HepG2 (cell line): Measurements from ENCODE around the gene PHB1. TPM values are rescaled to one million over a fixed set of nuclear protein-coding genes. Genes with fewer than 3 reads are reported as not detected.

Experiments used
- ATAC-seq: fragments of 200-7000 bp; cut with Tn5 transposase; 3 replicates; pipeline ENCODE4 v1.9.1; 2020; ENCODE audit warnings: mild to moderate bottlenecking, moderate library complexity
- BruUV-seq: library from RNA; stranded (reverse); fragments of 400-500 nt; replicated peaks from 2 replicates; lab custom pipeline; 2021; lab: Mats Ljungman, UMichigan
- CTCF ChIA-PET: fragments of 300-600 bp; formaldehyde crosslinking; extraction: SDS; loops from one replicate; lab custom pipeline; 2021; ENCODE audit warnings: low total read pairs, inconsistent platforms, low intra/inter-chr PET ratio; lab: Yijun Ruan, JAX
- POLR2A ChIA-PET: fragments of 350-600 bp; sonication (Branson Sonifier 250); formaldehyde crosslinking; loops from one replicate; lab custom pipeline; 2020; ENCODE audit warnings: antibody characterized with exemption, inconsistent platforms; lab: Yijun Ruan, JAX
- DNase-seq: peaks from one replicate; pipeline ENCODE4 v3.0.0-alpha.2; 2015; ENCODE audit warnings: low spot score
- FAIRE-seq: peaks from 3 replicates; lab custom pipeline; 2011; peaks lifted over from hg19 to GRCh38; lab: Jason Lieb, UNC
- H2AFZ ChIP-seq: one replicate; pipeline ENCODE4 v1.6.1; 2011; ENCODE audit warnings: low read length, inconsistent platforms
- H3K27ac ChIP-seq: fragments of 300-600 bp; 3 replicates; pipeline ENCODE4 v1.8.0; 2011; ENCODE audit warnings: mixed run types, mild to moderate bottlenecking, mixed read lengths, low read length, inconsistent platforms; ENCODE audit not compliant: insufficient read depth; ENCODE audit errors: extremely low read length
- H3K27me3 ChIP-seq, 2 experiments: fragments of 200-600 bp in 1 of 2; 2 replicates in 1 of 2; 3 replicates in 1 of 2; pipeline versions ENCODE4 v1.6.0 to v1.8.0; 2011; ENCODE audit warnings: low read length in 2 of 2, mild to moderate bottlenecking in 2 of 2, moderate library complexity in 2 of 2, inconsistent platforms in 1 of 2; ENCODE audit not compliant: insufficient read depth in 2 of 2, control insufficient read depth in 1 of 2
- H3K36me3 ChIP-seq, 2 experiments: fragments of 200-600 bp in 1 of 2; replicated peaks in 1 of 2; 2 replicates in 1 of 2; 3 replicates in 1 of 2; pipeline versions ENCODE4 v1.5.1 to v1.8.0; 2011; ENCODE audit warnings: low read length in 2 of 2, inconsistent platforms in 1 of 2; ENCODE audit not compliant: insufficient read depth in 2 of 2, control insufficient read depth in 1 of 2
- H3K4me1 ChIP-seq: 2 replicates; pipeline ENCODE4 v1.5.1; 2012; ENCODE audit warnings: low read length, inconsistent platforms; ENCODE audit not compliant: insufficient read depth
- H3K4me2 ChIP-seq: 2 replicates; pipeline ENCODE4 v1.6.0; 2011; ENCODE audit warnings: low read depth, low read length, inconsistent platforms
- H3K4me3 ChIP-seq, 3 experiments: fragments of 200-600 bp in 1 of 3; sonication (generic), shearing (Covaris generic) in 1 of 3; replicated peaks in 1 of 3; 2 replicates each; pipeline ENCODE4 v1.5.1; 2011 to 2016; ENCODE audit warnings: low read length in 3 of 3, inconsistent platforms in 2 of 3, low read depth in 2 of 3, mild to moderate bottlenecking in 2 of 3, control low read depth in 1 of 3, mixed read lengths in 1 of 3; ENCODE audit not compliant: insufficient read depth in 1 of 3
- H3K79me2 ChIP-seq: one replicate; pipeline ENCODE4 v1.6.1; 2011; ENCODE audit warnings: low read length, inconsistent platforms; ENCODE audit not compliant: insufficient read depth
- H3K9ac ChIP-seq: 2 replicates; pipeline ENCODE4 v1.6.0; 2011; ENCODE audit warnings: mild to moderate bottlenecking, low read depth, low read length, inconsistent platforms; ENCODE audit not compliant: insufficient read depth
- H3K9me3 ChIP-seq: 2 replicates; pipeline ENCODE4 v1.5.1; 2012; ENCODE audit warnings: mild to moderate bottlenecking, low read length
- H4K20me1 ChIP-seq: 2 replicates; pipeline ENCODE4 v1.6.0; 2011; ENCODE audit warnings: inconsistent platforms, mild to moderate bottlenecking, low read length, moderate library complexity; ENCODE audit not compliant: insufficient read depth
- FOXM1 ChIP-seq: sonication (generic); formaldehyde crosslinking; IDR thresholded peaks from 2 replicates; pipeline ENCODE4 v1.5.0; 2020; ENCODE audit warnings: missing genetic modification reagents
- HNF4A ChIP-seq: sonication (generic); formaldehyde crosslinking; IDR thresholded peaks from 2 replicates; pipeline ENCODE4 v1.4.0; 2020; ENCODE audit warnings: missing genetic modification reagents
- HNF4G ChIP-seq, 2 experiments: sonication (generic) in 1 of 2; formaldehyde crosslinking in 1 of 2; IDR thresholded peaks; 2 replicates each; pipeline versions ENCODE4 v1.4.0 to v1.6.1; 2011 to 2020; ENCODE audit warnings: borderline replicate concordance in 2 of 2, low read depth in 2 of 2, mild to moderate bottlenecking in 2 of 2, low read length in 1 of 2, missing genetic modification reagents in 1 of 2, moderate library complexity in 1 of 2
- TMF1 ChIP-seq: sonication (generic); formaldehyde crosslinking; IDR thresholded peaks from 2 replicates; pipeline ENCODE4 v1.8.1; 2022; ENCODE audit warnings: low read depth, missing genetic modification reagents
- ZBTB42 ChIP-seq: sonication (generic); formaldehyde crosslinking; IDR thresholded peaks from 2 replicates; pipeline ENCODE4 v1.5.0; 2020; ENCODE audit warnings: mild to moderate bottlenecking, missing genetic modification reagents
- ZNF33B ChIP-seq: sonication (generic); formaldehyde crosslinking; IDR thresholded peaks from 2 replicates; pipeline ENCODE4 v1.5.1; 2020; ENCODE audit warnings: mild to moderate bottlenecking, missing genetic modification reagents
- ZNF619 ChIP-seq: sonication (generic); formaldehyde crosslinking; IDR thresholded peaks from 2 replicates; pipeline ENCODE4 v1.4.0; 2020; ENCODE audit warnings: mild to moderate bottlenecking, missing genetic modification reagents
- ZSCAN31 ChIP-seq: sonication (generic); formaldehyde crosslinking; IDR thresholded peaks from 2 replicates; pipeline ENCODE4 v1.5.0; 2020; ENCODE audit warnings: low read depth, mild to moderate bottlenecking, missing genetic modification reagents
- WGBS: methylation state at CpG from one replicate; pipeline ENCODE4 v1.1.6; 2017; ENCODE audit warnings: low lambda C conversion rate; 5-methylcytosine and 5-hydroxymethylcytosine counted together
- in situ Hi-C: cut with HindIII; loops from 2 replicates; pipeline ENCODE4 v1.10.0; 2017; ENCODE audit warnings: low pct_unique_long_range_greater_than_20kb; ENCODE audit not compliant: extremely low pct_ligation_motif_present
- intact Hi-C: fragments of 100-400 bp; cut with micrococcal nuclease; formaldehyde crosslinking; loops from one replicate; pipeline ENCODE4 v1.10.0; 2022; ENCODE audit not compliant: unreplicated experiment
- polyA plus RNA-seq, 8 experiments: library from polyadenylated mRNA; depleted of rRNA in 3 of 8; stranded (reverse) in 7 of 8; unstranded in 1 of 8; fragments of >200 nt; fragmentation: Illumina TruSeq in 4 of 8; extraction: Trizol in 4 of 8; gene quantifications; 2 replicates each; pipeline versions ENCODE4 v1.2.1 to v1.2.3, GENCODE V29; 2011 to 2016; ENCODE audit warnings: low read depth in 4 of 8, missing spikeins in 1 of 8, mixed read lengths in 1 of 8; ENCODE audit not compliant: insufficient read depth in 1 of 8
- total RNA-seq, 5 experiments: library from RNA; depleted of rRNA; stranded (reverse); fragments of >200 nt; fragmentation: Illumina TruSeq; extraction: Trizol; gene quantifications; 2 replicates each; pipeline ENCODE4 v1.2.3, GENCODE V29; 2016; ENCODE audit warnings: low read depth in 1 of 5
- TF ChIP-seq, protein P1 (sequence below), 2 experiments: sonication (generic) in 1 of 2; formaldehyde crosslinking in 1 of 2; IDR thresholded peaks; 2 replicates each; pipeline versions ENCODE4 v1.4.0 to v1.6.1; 2016 to 2020; ENCODE audit warnings: borderline replicate concordance in 1 of 2, low read depth in 1 of 2, mild to moderate bottlenecking in 1 of 2, missing genetic modification reagents in 1 of 2

Gene PHB1
- total and polyA plus RNA-seq, 2 of the 13 experiments (the other 11 are each of a cell fraction or from before 2014, with no cell fraction given) = 515 to 688 TPM

DNA sequence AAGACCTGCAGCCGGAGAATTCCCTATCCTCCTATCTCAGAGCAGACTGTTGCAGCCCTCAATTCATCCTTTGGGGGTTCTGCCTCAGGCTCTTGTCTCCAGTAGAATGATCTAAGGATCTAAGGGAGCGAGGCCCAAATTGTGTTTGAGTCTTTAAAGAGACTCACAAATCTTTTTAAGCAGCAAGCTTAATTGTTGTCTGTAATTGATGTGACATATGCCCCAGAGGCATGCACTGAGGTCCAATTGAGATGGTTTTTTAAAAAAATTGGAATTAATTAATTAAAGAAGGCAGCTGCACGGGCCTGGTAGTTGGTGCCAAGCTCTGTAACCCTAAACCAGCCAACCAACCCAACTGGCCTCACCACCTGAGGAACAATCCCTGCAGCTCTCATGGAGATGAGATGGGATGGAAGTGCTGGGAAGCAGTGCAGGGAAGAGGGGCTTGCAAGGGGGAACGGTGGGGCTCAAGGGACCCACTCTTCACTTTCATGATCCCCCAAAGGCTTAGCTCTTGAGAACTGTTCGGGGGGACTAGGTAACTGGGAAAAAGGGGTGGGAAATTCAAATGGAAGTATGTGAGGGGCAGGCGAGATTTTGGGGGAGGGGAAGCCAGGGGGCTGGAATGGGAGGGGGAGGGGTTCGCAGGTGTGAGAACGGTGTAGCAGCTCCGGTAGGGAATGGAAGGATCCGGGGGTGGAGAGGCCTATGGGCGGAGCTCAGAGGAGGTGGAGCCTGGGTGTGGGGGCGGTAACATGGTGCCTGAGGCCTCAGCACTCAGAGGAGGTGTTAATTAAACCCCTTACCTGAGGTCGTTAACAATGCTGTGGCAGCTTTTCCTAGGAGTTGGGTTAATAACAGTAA lies 43.5 kb downstream of the PHB1 start:
- FAIRE-seq = no peak
- Histone ChIP-seq H3K9me3 (no peaks in the 10 kb centered on the region), H3K27me3 (no peaks in the 10 kb centered on the region; a peak in 1 of 5 replicates), H3K4me3 (no peak overlapping the region), H3K9ac (no peak overlapping the region), H3K36me3 (no peaks in the 10 kb centered on the region), H3K4me2 (no peak overlapping the region), H3K27ac (no peak overlapping the region), H3K4me1 (peaks cover 24% of the 10 kb centered on the region), H4K20me1 (no peaks in the 10 kb centered on the region), H2AFZ (no peak overlapping the region), H3K79me2 (no peaks in the 10 kb centered on the region)
- DNase-seq = no peak
- no peak; the same call in 2 of the 3 replicates for ATAC-seq
- in situ Hi-C loops = no loop called here
- TF ChIP-seq ZNF619 (CRISPR knock-in tag) = no peak
- TF ChIP-seq FOXM1 (CRISPR knock-in tag) = no peak
- TF ChIP-seq TMF1 (CRISPR knock-in tag) = no peak
- no peak for TF ChIP-seq ZSCAN31
- 50% methylated on average over 13 of the region's 13 CpGs for WGBS
- POLR2A ChIA-PET = interaction anchor here (0.6 to 0.9 kb wide), 2 partner anchors 15 to 32 kb away, joined by 4 read pairs; no protein-coding TSS in a partner anchor
- BruUV-seq = no TSS peak
- CTCF ChIA-PET = no interaction called here
- intact Hi-C loops = no loop called here

DNA sequence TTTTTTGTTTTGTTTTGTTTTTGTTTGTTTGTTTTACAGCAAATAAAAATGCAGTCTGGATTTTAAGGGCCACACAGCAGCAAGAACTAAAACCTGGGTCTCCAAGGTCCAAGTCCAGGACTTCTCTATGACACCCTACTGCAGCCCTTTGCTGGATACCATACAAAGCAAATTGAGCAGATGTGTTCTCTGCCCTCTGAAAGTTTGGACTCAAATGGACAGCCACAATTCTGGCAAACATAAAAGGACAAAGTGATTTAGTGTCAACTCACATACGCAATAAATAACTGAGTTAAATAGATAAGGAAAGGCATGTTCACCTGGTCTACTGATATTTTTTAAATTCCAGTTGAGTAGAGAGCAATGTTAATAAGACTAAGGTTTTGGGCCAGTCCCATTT lies 44.9 kb downstream of the PHB1 start:
- in situ Hi-C loops = no loop called here
- POLR2A ChIA-PET = interaction anchor here (0.7 kb wide), 1 partner anchor 408 kb away, joined by 3 read pairs; no protein-coding TSS in a partner anchor
- 11% methylated on average over 1 of the region's 1 CpG for WGBS
- H3K79me2 ChIP-seq = no peaks in the 10 kb centered on the region
- CTCF ChIA-PET = no interaction called here
- H3K9ac ChIP-seq = no peak overlapping the region
- no peak overlapping the region for H2AFZ ChIP-seq
- intact Hi-C loops = no loop called here
- DNase-seq (no peak), FAIRE-seq (no peak), ATAC-seq (peak; percentile 28; the same call in 2 of the 3 replicates)
- no peaks in the 10 kb centered on the region; a peak in 1 of 5 replicates for H3K27me3 ChIP-seq
- no peak overlapping the region for H3K4me3 ChIP-seq
- no peaks in the 10 kb centered on the region for H3K36me3 ChIP-seq
- no peak overlapping the region for H3K27ac ChIP-seq
- peak overlapping the region; percentile 4 for H3K4me2 ChIP-seq
- BruUV-seq = no TSS peak
- H3K9me3 ChIP-seq = no peaks in the 10 kb centered on the region
- no peaks in the 10 kb centered on the region for H4K20me1 ChIP-seq
- H3K4me1 ChIP-seq = peaks cover 24% of the 10 kb centered on the region
- TF ChIP-seq HNF4A (CRISPR knock-in tag) (peak; percentile 17; the same call in 1 of the 2 replicates), ZNF33B (no peak), HNF4G (IDR thresholded peaks at IDR 0.05; ENCODE audit: borderline replicate concordance, low read depth, low read length) (peak; percentile 13; the same call in 1 of the 2 replicates), HNF4G (CRISPR knock-in tag; IDR thresholded peaks at IDR 0.05; ENCODE audit: borderline replicate concordance, low read depth) (no peak), ZBTB42 (CRISPR knock-in tag) (no peak)
- TF ChIP-seq, protein P1, sequence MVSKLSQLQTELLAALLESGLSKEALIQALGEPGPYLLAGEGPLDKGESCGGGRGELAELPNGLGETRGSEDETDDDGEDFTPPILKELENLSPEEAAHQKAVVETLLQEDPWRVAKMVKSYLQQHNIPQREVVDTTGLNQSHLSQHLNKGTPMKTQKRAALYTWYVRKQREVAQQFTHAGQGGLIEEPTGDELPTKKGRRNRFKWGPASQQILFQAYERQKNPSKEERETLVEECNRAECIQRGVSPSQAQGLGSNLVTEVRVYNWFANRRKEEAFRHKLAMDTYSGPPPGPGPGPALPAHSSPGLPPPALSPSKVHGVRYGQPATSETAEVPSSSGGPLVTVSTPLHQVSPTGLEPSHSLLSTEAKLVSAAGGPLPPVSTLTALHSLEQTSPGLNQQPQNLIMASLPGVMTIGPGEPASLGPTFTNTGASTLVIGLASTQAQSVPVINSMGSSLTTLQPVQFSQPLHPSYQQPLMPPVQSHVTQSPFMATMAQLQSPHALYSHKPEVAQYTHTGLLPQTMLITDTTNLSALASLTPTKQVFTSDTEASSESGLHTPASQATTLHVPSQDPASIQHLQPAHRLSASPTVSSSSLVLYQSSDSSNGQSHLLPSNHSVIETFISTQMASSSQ (IDR thresholded peaks at IDR 0.05; ENCODE audit: low read depth) = no peak
- TF ChIP-seq, protein P1 (CRISPR knock-in tag; IDR thresholded peaks at IDR 0.05; ENCODE audit: borderline replicate concordance) = no peak
